ENCODE data around the gene MLF1.

DNA sequence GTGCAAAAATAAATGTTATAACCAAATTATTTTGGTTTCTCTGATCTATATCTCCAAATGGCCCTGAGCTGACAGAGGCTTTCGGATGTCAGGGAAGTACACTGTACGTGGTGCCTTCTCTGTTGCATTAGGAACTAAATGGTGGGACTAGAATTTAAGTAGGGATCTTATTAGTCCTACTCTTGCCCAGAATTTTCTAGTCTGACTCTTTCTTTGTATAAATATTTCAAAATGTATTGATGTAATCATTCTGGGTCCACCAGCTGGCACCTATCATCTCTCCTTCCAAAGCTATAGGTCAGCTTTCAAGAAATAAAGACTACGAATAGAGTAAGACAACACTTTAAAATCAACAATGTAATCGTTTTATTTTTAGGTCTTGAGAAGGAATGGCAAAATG lies 22.3 kb upstream of the MLF1 start:
- no peak for TF ChIP-seq CTCF (IDR thresholded peaks at IDR 0.05; ENCODE audit: insufficient read depth, low read length, poor library complexity, severe bottlenecking)
- no peak for TF ChIP-seq EZH2phosphoT487 (conservative IDR thresholded peaks at IDR 0.05; ENCODE audit: low read length)
